Astrocyte (in vitro differentiated cells and primary cell): ENCODE measurements around the gene GMEB2. TPM values are rescaled to one million over a fixed set of nuclear protein-coding genes. Genes with fewer than 3 reads are reported as not detected.
A peak's percentile ranks its signal among the peaks of the same experiment; 100 is the strongest.
"Not testable (repeated sequence)": the region's sequence is repeated elsewhere in the genome, so short reads cannot be mapped to it uniquely, and the experiment has no call there.

ENCODE experiments used
- DNase-seq: peaks from one replicate; pipeline ENCODE4 v3.0.0-alpha.2; 2010; ENCODE audit warnings: low read depth
- FAIRE-seq: peaks from 2 replicates; lab custom pipeline; 2011; peaks lifted over from hg19 to GRCh38; lab: Jason Lieb, UNC
- H2AFZ ChIP-seq: 2 replicates; pipeline ENCODE4 v1.6.0; 2012; ENCODE audit warnings: low read depth, low read length, inconsistent platforms
- H3K27ac ChIP-seq: 2 replicates; pipeline ENCODE4 v1.5.1; 2011; ENCODE audit warnings: low read depth, low read length, inconsistent platforms
- H3K27me3 ChIP-seq: 2 replicates; pipeline ENCODE4 v1.6.0; 2011; ENCODE audit warnings: low read length, inconsistent platforms; ENCODE audit not compliant: insufficient read depth
- H3K36me3 ChIP-seq: 2 replicates; pipeline ENCODE4 v1.5.1; 2011; ENCODE audit warnings: low read length, inconsistent platforms; ENCODE audit not compliant: insufficient read depth
- H3K4me1 ChIP-seq: 2 replicates; pipeline ENCODE4 v1.5.1; 2011; ENCODE audit warnings: low read length, inconsistent platforms; ENCODE audit not compliant: insufficient read depth
- H3K4me2 ChIP-seq: 2 replicates; pipeline ENCODE4 v1.6.0; 2012; ENCODE audit warnings: low read length, inconsistent platforms
- H3K4me3 ChIP-seq: 2 replicates; pipeline ENCODE4 v1.5.1; 2011; ENCODE audit warnings: low read depth, mild to moderate bottlenecking, low read length, inconsistent platforms; ENCODE audit not compliant: insufficient read depth
- H3K79me2 ChIP-seq: 2 replicates; pipeline ENCODE4 v1.6.0; 2012; ENCODE audit warnings: mild to moderate bottlenecking, low read length, inconsistent platforms; ENCODE audit not compliant: insufficient read depth
- H3K9ac ChIP-seq: 2 replicates; pipeline ENCODE4 v1.6.0; 2012; ENCODE audit warnings: mild to moderate bottlenecking, low read length, inconsistent platforms
- H3K9me3 ChIP-seq: 2 replicates; pipeline ENCODE4 v1.5.1; 2012; ENCODE audit warnings: low read depth, mild to moderate bottlenecking, low read length, inconsistent platforms; ENCODE audit not compliant: insufficient read depth
- H4K20me1 ChIP-seq: 2 replicates; pipeline ENCODE4 v1.6.0; 2012; ENCODE audit warnings: low read length, inconsistent platforms; ENCODE audit not compliant: insufficient read depth
- H3K27ac Mint-ChIP-seq: one replicate; pipeline ENCODE4 v1.8.0; 2021; ENCODE audit warnings: mild to moderate bottlenecking, mixed read lengths; ENCODE audit not compliant: unreplicated experiment
- H3K27me3 Mint-ChIP-seq: one replicate; pipeline ENCODE4 v1.8.0; 2021; ENCODE audit warnings: low read depth, mixed read lengths; ENCODE audit not compliant: unreplicated experiment
- H3K36me3 Mint-ChIP-seq: one replicate; pipeline ENCODE4 v1.8.0; 2021; ENCODE audit warnings: low read depth, mixed read lengths; ENCODE audit not compliant: unreplicated experiment
- H3K4me1 Mint-ChIP-seq: one replicate; pipeline ENCODE4 v1.8.0; 2021; ENCODE audit warnings: low read depth, mixed read lengths; ENCODE audit not compliant: unreplicated experiment
- H3K4me3 Mint-ChIP-seq: one replicate; pipeline ENCODE4 v1.8.0; 2021; ENCODE audit warnings: mild to moderate bottlenecking, moderate library complexity, mixed read lengths; ENCODE audit not compliant: unreplicated experiment
- H3K9me3 Mint-ChIP-seq: one replicate; pipeline ENCODE4 v1.8.0; 2021; ENCODE audit warnings: mild to moderate bottlenecking, mixed read lengths; ENCODE audit not compliant: unreplicated experiment
- EZH2 ChIP-seq: IDR thresholded peaks from 2 replicates; pipeline ENCODE4 v1.6.1; 2012; ENCODE audit warnings: mild to moderate bottlenecking, low read length, inconsistent platforms; ENCODE audit not compliant: insufficient read depth
- total RNA-seq: library from RNA; stranded (reverse); gene quantifications from 2 replicates; pipeline ENCODE4 v1.2.1, GENCODE V29; 2021
- TF ChIP-seq, protein P1 (sequence below): IDR thresholded peaks from 2 replicates; pipeline ENCODE4 v1.5.1; 2011; ENCODE audit warnings: low read depth, mild to moderate bottlenecking, inconsistent platforms, low read length, moderate library complexity; ENCODE audit not compliant: insufficient read depth

The GMEB2 gene
- total RNA-seq, 1 donor from 2014 or later = 11.7 TPM

DNA sequence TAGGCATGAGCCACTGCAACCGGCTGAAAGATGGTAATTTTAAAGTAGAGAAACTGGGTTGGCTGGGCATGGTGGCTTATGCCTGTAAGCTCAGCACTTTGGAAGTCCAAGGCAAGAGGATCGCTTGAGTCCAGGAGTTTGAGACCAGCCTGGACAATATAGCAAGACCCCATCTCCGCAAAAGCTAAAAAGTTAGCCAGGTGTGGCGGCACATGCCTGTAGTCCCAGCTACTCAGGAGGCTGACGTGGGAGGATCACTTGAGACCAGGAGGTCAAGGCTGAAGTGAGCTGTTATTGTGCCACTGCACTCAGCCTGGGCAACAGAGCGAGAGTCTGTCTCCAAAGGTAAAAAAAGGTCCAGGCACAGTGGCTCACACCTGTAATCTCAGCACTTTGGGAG lies 4.1 kb upstream of the GMEB2 start:
- not testable (repeated sequence) for H3K9ac ChIP-seq, H3K9me3 ChIP-seq, H3K27me3 Mint-ChIP-seq, H3K27me3 ChIP-seq, H3K27ac Mint-ChIP-seq, H3K36me3 ChIP-seq, H3K4me3 Mint-ChIP-seq, H3K4me1 Mint-ChIP-seq, H4K20me1 ChIP-seq, H3K36me3 Mint-ChIP-seq, H2AFZ ChIP-seq, H3K4me3 ChIP-seq, H3K4me2 ChIP-seq, H3K27ac ChIP-seq, FAIRE-seq, H3K4me1 ChIP-seq, H3K9me3 Mint-ChIP-seq, DNase-seq
- H3K79me2 ChIP-seq = peaks cover 23% of the 10 kb centered on the region

DNA sequence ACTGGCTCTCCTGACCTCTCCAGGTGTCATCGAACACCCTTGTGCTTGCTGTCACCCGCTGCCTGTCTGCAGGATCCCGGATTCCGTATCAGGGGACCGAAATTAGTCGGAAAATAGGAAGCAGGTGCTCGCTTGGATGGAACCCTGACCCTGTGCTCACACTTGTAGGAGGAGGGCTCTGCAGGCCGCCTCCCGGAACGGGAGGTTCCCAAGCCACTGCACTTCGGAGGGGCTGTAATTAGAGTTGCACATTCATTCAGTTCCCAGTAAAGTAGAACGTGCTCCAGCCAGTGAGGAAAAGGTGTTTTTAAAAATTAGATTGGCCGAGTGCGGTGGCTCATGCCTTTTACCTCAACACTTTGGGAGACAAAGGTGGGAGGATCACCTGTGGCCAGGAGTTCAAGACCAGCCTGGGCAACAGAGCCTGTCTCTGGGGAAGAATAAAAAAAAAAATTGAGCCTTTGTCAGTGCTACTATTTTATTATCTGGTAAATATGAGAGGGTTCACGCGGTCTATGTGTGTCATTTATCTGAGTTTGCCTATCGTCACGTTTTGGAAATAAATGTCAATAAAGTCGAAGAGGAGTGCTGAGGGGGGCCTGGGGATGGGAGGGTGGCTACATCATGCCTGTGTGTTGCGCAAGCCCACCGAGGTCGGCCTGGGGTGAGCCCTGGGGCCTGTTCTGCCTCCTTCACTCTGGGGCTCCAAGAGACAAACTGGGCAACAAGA lies 1.5 kb upstream of the GMEB2 start:
- Histone ChIP-seq H3K4me3 (peak overlapping the region; percentile 93), H3K4me2 (peak overlapping the region; percentile 98), H2AFZ (no peak overlapping the region), H3K36me3 (no peaks in the 10 kb centered on the region), H3K27ac (no peak overlapping the region), H3K9me3 (no peaks in the 10 kb centered on the region), H3K9ac (peak overlapping the region; percentile 97), H3K4me1 (peaks cover 8% of the 10 kb centered on the region), H3K79me2 (peaks cover 38% of the 10 kb centered on the region), H4K20me1 (no peaks in the 10 kb centered on the region), H3K27me3 (no peaks in the 10 kb centered on the region)
- Mint-ChIP-seq H3K27me3 (no peaks in the 10 kb centered on the region), H3K36me3 (no peaks in the 10 kb centered on the region), H3K4me1 (peaks cover 7% of the 10 kb centered on the region), H3K4me3 (peak overlapping the region; percentile 86), H3K27ac (peak overlapping the region; percentile 66), H3K9me3 (no peaks in the 10 kb centered on the region)
- FAIRE-seq (no peak), DNase-seq (peak; percentile 38)
- TF ChIP-seq EZH2 = no peak
- TF ChIP-seq, protein P1, sequence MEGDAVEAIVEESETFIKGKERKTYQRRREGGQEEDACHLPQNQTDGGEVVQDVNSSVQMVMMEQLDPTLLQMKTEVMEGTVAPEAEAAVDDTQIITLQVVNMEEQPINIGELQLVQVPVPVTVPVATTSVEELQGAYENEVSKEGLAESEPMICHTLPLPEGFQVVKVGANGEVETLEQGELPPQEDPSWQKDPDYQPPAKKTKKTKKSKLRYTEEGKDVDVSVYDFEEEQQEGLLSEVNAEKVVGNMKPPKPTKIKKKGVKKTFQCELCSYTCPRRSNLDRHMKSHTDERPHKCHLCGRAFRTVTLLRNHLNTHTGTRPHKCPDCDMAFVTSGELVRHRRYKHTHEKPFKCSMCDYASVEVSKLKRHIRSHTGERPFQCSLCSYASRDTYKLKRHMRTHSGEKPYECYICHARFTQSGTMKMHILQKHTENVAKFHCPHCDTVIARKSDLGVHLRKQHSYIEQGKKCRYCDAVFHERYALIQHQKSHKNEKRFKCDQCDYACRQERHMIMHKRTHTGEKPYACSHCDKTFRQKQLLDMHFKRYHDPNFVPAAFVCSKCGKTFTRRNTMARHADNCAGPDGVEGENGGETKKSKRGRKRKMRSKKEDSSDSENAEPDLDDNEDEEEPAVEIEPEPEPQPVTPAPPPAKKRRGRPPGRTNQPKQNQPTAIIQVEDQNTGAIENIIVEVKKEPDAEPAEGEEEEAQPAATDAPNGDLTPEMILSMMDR = no peak

DNA sequence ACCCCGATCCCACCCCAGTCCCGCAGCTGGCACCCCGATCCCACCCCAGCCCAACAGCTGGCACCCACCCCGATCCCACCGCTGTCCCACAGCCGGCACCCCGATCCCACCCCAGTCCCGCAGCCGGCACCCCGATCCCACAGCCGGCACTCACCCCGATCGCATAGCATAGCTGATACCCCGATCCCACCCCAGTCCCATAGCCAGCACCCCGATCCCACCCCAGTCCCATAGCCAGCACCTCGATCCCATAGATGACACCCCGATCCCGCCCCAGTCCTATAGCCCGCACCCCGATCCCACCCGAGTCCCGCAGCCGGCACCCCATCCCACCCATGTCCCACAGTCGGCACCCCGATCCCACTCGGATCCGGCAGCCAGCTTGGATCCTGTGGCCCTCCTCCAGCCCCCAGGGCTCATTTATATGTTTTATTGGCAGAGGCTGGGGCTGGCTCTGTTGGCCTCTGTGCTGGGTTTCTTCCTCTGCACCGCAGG lies 897 bp upstream of the GMEB2 start:
- H3K27ac Mint-ChIP-seq = peak overlapping the region; percentile 18

More for the DNA sequence above, 897 bp upstream of the GMEB2 start:
- peak overlapping the region; percentile 93 for H3K4me3 ChIP-seq
- no peak for TF ChIP-seq EZH2
- TF ChIP-seq, protein P1 = no peak
- no peak overlapping the region for H2AFZ ChIP-seq
- peaks cover 8% of the 10 kb centered on the region for H3K4me1 ChIP-seq
- H3K79me2 ChIP-seq = peaks cover 44% of the 10 kb centered on the region
- no peaks in the 10 kb centered on the region for H3K9me3 ChIP-seq
- no peaks in the 10 kb centered on the region for H3K36me3 Mint-ChIP-seq
- peak overlapping the region; percentile 86 for H3K4me3 Mint-ChIP-seq
- no peaks in the 10 kb centered on the region for H3K27me3 Mint-ChIP-seq
- H3K27ac ChIP-seq = no peak overlapping the region
- H4K20me1 ChIP-seq = peaks cover 1% of the 10 kb centered on the region
- DNase-seq = no peak
- H3K9ac ChIP-seq = peak overlapping the region; percentile 97
- no peaks in the 10 kb centered on the region for H3K27me3 ChIP-seq
- H3K36me3 ChIP-seq = no peaks in the 10 kb centered on the region
- no peaks in the 10 kb centered on the region for H3K9me3 Mint-ChIP-seq
- H3K4me1 Mint-ChIP-seq = peaks cover 7% of the 10 kb centered on the region
- FAIRE-seq = no peak
- H3K4me2 ChIP-seq = peak overlapping the region; percentile 98
